ENCODE measurements around the gene MATK.
A peak's percentile ranks its signal among the peaks of the same experiment; 100 is the strongest.

Gene MATK

DNA sequence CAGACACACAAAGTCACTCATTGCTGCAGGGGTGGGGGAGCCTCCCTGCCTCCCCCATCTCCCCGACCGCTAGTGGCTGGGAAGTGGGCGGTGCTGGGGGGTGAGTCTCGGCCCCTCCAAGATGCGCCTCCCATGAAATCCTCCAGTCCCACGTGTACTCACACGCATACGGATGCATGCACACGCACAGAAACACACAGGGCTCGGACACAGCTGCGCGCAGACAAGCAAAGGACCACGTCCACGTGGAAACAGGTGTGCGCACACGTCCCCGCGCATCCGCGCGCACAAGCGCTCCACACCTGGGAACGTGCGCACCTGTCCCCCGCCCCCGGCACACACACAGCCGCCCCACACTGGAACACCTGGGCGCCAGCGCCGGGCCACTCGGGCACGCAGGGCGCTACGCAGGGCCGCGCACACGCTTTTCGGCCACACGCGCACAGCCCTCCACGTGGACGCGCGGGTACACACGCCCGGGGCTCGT is 687 bp downstream of the MATK start:
- DNase-seq = no peak

DNA sequence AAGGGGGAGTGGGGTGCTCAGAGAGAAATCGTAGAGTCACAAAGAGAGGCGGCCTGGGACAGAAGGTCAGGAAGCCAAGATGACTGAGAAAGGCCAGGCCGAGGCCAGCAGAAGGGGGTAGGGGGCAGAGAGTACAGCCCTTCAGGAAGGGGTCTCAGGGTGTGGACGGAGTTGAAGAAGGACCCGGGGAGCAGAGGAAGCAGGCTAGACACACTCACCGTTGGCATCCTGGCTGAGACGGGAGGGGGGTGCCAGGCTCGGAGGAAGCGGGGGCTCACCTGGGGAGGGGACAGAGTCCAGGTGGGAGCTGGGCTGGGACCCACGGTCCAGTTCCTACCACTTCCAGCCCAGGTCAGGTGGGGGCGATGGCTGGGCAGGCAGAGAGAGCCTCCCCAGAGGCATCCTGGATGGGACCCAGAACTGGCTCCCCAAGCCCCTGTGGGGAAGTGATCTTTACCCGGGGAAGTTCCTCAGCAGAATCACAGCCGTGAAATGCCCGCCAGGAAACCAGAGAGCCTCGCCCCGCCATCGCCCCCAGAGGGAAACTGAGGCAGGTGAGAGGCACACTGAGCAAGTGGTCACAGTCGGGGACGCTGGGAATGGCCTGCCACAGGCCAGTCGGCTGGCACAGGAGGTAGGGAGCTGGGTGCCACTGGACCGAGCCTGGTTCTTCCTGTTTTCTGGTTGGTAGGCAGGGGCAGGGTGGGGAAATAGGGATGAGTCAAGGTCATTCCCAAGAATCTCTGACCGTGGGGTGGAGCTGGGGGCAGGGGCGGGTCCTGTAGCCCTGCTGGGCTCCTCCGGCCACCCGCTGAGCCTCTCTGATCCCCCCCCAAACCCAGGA is 1.4 kb downstream of the MATK start:
- DNase-seq = peak; percentile 53

DNA sequence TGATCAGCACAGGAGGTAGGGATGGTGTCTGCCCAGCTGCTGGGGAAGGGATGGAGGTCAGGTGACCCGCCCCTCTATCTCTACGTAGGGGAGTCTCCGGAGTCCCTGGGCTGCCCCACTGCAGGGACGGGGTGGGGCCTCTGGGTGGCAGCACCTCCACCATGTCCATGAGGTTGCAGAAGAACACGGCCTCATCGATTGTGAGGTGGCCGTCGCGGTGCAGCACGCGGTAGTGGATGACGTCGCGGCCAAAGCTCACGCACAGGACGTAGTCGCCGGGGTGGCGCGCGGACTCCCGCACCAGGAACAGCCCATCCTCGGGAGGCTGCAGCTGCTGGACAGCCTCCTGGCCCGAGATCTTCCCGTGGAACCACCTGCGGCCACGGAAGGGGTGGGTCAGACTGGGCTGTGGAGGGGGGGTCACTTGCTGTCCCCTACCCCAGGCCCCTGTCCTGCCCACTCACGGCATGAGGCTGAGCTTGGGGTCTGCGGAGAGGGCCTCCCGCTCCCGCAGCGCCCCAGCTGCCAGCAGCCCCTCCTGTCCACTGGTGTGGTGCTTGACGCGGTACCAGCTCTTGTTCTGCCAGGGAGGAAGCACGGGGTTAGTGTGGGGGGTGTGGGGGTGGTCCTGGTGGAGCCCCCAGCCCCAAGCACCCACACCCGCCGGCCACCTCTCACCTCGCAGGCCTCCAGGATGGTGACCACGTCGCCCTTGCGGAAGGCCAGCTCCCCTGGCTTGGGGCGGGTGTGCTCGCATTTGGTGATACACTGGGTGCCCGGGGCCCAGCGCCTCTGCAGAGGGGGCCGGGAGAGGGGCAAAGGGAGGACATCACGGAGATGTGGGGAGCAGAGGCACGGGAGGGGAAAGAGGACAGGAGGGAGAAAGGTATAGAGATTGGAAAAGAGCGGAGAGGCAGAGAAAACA is 2.3 kb downstream of the MATK start:
- no peak for DNase-seq

DNA sequence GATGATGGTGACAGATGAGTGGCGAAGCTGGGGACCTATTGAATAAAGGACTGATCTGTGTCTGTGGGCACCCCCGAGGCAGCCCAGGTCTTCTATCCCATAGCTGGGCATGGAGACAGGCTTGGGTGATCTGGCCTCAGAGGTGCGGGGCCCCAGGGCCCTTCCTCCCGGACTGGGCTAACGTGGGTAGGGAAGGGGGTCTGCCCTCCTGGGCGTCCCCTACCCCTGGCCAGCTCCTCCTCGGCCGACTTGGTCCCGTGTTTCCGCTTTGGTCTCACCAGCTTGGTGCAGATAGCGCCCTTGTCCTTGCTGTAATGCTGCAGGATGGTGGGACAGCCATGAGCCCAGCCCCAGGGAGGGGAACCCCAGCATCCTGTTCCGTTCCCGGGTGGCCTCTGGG is 3.3 kb downstream of the MATK start:
- DNase-seq = no peak

DNA sequence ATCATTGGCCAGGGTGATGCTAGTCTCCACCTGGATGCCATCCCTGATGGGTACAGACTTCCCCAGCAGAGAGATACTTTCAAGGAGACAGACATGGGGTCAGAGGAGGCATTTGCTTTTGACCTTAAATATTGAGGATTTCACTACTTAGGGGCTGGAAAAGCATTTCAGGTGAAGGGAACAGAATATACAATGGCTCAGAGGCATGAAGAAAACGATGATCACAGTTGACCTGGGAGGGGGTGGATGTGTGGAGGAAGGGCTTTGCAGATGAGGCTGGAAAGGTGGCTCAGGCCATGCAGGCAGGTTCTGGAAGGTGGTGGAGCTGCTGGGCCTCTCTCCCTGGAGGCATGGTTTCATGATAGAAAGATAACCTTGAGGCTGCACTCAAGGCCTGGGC is 3.9 kb downstream of the MATK start:
- DNase-seq = no peak

DNA sequence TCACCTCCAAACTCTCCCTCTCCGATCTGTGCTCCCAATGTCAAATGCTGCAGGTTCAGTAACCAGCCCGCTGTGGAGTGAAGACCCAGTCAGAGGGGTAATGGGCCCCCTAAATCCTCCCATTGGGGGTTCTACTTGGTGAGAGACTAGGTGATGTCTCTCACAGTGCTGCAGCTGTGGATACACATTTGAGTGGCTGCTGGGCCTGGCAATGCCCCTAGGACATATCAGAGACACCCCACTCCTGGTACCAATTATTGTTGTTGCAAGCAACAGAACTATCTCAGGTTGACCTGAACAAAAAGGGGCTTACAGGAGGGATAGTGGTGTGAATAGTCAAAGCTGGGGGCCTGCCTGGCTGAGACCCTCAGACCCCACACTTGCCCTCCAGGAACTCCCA is 4.6 kb downstream of the MATK start:
- no peak for DNase-seq

DNA sequence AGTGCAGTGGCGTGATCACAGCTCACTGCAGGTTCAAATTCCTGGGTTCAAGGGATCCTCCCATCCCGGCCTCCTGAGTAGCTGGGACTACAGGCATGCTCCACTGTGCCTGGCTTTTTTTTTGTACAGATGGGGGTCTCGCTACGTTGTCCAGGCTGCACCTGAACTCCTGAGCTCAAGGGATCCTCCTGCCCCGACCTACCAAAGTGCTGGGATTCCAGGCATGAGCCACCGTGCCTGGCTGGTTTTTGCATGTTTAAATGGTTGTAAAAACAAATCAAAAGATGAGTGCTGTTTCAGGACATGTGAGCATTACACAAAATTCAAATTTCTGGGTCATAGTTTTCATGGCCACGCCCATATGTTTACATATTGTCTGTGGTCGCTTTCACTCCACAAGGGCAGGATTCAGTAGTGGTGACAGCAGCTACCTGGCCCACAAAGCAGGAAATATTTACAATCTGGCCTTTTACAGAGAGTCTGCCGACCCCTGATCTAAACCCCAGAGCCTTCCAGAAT is 5.3 kb downstream of the MATK start:
- DNase-seq = no peak

DNA sequence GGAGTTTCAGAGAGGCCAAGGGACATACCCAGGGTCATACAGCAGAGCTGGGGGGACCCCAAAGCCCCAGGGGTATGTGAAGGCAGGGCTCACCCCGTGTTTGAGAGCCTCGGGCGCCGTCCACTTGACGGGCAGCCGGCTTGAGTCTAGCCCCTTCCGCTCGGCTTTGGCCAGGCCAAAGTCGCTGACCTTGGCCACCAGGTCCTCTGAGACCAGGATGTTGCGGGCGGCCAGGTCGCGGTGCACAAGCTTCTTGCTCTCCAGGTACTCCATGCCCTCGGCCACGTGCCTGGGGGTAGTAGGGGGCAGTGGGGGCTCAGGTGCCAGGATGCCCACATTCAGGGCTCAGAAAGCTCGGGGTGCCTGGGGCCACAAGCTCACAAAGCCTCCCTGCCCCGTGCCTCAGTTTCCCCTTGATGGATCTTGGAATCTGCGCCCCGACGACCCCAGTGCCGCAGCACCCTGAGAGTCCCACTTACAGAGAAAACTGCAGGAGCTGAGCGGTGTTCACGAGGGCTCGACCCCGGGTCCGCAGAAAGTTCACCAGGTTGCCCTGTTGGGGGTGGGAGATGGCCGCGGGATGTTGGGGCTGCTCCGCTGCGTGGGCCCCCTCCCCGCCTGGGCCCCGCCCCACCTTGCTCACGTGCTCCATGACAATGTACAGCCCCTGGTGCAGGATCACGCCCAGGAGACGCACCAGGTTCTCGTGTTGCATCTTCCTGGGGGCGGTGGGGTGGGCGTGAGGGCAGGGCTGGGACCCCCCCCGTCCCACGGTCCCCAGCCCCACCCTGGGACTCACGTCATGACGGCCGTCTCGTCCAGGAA is 7.1 kb downstream of the MATK start:
- no peak for DNase-seq

DNA sequence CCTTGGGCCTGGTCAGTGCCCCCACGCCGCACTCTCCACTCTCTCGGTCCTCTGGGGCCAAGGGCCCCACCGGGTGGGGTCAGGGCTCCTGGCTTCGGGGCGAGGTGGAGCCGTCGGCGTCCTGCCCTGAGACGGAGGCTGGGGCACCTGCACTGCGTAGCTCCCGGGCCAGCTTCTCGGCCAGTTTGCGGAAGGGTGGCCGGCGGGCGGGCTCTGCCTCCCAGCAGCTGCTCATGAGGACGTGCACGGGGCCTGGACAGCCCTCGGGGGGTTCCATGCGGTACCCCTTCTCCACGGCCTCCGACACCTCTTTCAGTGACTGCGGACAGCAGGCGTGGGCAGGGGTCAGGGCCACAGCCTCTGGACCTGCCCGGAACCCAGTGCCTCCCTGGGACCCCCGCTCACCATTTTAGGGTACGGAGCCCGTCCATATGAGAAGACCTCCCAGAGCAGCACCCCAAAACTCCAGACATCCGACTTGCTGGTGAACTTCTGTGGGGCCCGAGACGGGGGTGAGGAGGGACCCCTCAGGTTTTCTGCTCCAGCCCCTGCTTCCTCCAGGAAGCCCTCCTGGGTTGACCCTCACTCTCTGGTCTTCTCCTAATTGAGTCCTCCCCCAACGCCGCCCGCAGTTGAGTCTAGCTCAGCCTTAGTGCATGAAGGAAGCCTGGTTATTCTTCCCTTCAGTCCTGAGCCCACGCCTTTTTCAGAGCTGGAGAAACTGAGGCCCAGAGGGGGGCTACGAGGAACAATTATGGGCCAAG is 7.9 kb downstream of the MATK start:
- no peak for DNase-seq

DNA sequence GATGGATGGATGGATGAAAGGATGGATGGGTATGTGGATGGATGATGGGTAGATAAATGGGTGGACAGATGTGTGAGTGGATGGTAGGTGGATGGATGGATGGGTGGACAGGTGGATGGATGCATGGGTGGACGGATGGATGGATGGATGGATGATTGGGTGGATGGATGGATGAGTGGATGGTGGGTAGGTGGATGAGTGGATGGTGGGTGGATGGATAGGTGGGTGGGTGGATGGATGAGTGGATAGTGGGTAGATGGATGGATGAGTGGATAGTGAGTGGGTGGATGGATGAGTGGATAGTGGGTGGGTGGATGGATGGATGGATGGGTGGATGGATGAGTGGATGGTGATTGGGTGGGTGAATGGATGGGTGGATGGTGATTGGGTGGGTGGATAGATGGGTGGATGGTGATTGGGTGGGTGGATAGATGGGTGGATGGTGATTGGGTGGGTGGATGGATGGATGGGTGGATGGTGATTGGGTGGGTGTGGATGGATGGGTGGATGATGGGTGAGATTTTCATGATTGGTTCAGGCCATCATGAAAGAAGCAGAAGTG is 9.6 kb downstream of the MATK start:
- no peak for DNase-seq

DNA sequence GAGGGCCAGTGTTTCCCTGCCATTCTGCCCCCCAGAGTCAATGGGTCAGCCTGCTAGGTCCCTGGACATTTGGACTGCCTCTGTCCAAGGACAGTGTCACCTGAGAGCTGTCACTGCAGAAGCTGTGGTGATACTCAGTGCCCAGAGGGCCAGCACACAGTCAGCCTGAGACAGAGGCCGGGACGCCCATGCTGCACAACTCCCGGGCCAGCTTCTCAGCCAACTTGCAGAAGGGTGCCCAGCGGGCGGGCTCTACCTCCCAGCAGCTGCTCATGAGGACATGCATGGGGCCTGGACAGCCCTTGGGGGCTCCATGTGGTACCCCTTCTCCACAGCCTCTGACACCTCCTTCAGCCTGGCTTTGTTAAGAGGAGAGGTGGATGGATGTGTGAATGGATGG is 10.3 kb downstream of the MATK start:
- no peak for DNase-seq

DNA sequence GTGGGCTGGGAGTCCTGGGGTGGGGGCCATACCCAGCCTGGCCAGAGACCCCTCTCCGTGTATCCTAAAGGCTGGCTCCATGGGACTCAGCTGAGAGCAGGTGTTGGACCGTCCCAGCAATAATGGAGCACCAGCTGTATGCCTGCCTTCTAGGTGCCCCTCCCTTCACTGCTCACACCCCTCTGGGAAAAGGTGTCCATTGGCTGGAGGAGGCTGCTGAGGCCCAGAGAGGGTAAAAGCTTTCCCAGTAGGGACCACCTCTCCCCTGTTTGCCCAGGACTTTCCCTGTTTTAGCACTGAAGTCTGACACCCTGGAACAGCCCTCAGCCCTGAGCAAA is 10.8 kb downstream of the MATK start:
- no peak for DNase-seq

DNA sequence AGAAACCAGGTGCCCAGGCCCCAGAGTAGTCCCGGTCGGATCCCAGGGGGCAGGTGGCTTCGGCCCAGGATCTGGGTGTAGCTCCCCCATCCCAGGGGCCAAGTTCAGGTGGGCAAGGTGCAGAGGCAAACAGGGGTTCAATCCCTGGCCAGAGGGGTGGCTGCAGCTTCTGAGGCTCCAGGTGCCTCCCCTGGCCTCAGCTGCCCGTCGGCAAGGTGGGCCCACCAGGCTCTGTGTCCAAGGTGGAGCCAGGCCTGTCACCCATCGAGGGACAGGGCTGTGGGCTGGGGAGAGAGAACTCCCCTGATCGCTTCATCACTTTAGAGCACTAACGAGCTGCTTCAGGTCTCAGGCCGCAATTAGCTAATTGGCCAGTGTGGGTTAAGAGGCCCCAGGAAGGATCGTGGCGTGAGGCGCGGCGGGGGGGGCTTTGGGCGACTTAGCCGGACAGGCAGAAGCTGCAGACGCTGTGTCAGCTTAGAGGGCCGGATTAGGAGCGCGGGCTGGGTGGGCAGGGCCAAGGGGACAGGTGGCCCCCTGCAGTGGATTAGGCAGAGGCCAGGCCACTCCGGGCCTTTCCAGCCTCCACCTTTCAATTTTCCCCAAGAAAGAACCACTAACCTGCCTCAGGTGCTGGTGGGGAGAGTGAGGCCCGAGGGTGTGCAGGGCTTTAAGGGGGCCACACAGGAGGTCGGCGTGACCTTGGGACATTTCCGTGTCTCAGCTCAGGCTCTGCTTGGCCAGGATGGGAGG is 11.4 kb downstream of the MATK start:
- peak; percentile 26 for DNase-seq

DNA sequence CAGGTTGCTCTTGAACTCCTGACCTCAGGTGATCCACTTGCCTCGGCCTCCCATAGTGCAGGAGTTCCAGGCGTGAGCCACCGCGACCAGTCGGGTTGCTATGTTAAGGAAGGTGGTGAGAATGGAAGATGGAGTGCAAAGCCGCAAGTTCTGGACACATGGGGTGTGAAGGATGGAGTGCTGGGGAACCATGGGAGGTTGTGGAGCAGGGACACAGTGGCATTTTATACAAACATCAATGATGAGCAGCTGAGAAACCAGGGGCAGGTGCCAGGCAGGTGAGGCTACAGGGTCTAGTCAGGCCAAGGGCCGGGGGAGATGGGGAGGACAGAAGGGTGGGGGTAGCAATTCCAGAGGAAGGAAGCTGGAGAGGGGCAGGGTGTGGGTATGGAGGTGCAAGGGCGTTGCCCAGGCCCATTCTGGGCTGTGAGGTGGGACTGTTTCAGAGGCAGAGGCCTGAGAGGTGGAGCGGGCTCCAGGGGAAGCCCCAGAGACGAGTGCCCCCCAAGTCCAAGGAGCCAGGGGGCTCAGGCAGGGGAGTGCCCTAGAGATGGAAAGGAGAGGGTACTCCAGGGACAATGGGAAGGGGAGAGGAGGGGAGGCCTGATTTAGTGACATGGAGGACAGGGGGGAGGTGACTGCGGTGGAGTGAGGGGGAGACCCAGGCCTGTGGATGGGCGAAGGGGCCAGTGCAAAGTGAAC is 12.2 kb downstream of the MATK start:
- DNase-seq = no peak

DNA sequence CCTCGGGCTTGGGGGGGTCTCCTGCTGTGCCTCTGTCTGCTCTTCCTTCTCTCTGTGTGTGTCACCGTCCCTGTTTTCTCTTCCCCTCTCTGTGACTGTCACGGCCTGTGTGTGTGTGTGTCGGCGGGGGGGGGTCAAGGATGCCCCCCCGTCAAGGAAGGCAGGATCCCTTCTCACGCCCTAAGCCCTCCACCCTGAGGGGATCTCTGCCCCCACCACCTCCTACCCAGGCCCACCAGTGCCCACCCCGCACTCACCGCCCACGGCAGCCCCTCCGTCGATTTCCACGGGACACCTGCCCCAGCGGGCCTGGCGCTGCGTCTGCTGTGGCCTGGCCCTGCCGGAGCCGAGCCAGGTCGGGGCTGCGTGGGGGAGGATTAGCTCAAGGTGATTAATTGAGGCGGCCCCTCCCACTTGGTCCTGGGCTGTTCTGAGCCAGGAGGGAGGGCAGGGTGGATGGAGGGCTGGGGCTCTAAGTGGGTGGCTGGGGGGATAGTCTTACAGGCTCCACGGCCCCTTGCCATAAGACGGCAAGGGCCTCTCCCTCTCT is 14.2 kb downstream of the MATK start, which contains the start of gene RAX2:
Gene RAX2 (minus strand): TSS at position 323 of the 550 bp plus-strand sequence. CDS start 486 bp downstream, outside the sequence.
- DNase-seq = no peak

DNA sequence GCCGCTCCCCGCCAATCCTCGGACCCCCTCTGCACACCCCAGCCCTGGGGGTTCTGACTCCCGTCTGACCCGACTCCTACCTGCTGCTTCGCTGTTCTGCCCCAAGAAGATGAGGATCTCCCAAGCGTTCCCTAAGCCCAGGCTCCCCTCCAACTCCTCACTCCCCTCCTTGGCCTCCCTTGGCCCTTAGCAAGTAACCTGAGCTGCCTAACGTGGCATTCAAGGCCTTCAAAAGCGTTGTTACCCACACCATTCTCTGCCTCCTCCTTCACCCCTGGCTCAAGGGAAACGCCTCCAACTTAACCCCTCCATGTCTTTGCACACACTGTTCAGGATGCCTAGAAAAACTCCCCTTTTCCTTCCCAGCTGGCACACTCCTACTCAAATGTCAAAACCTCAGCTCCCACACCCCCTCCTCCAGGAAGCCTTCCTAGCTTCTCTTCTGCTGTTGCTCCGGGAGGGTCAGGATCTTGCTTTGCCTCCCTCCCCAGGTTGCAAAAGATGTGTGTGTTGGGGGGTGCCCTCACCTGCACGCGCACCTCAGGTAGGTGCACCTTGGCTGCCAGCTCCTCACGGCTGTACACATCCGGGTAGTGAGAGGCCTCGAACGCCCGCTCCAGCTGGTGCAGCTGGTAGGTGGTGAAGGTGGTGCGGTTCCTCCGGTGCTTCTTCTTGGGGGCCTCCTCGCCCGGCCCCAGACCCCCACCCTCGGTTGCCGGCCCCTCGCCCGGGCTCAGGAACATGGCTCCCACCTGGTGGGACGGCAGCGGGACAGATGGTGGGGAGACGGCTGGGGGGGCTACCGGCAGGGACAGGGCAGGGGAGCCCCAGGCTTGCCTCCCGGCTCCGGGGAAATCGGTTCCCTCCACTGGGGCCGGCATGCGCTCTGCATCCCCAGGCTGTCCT is 14.9 kb downstream of the MATK start:
- DNase-seq = no peak

DNA sequence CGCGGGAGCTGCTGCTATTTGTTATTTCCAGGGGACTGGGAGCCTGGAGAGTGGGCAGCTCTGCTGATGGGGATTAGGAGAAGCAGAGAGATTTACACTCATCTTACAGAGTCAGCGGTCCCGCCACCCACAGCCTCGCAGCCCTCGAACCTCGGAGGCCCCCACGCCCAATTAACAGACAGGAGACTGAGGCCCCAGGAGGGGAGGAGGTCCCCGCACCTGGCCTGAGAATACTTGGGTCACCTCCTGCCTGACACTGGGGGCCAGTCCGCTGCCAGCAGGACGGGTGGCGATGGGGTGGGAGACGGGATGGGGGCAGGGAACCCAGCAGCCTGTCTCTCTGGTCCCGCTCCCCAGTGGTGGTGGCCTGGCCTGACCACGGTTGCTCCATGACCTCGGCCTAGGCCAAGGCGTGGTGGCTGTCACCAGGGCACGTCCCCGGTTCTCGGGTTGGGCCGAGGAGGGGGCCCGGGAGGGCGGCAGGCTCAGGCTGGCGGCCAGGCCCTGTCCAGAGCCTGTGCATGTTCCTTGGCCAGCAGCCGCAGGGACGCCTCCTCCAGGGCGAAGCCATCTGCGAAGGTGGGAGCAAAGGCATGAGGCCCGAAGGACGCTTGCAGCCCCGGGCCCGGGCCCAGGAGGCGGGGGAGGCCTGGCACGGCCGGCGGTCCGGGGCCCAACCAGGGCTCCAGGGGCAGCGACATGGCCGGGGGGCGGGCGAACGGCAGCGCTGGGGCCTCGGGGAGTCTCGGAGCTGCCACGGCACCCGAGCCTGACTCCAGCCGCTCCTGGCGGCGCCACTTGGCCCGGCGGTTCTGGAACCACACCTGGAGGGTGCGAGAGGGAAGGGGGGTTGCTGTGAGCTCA is 15.8 kb downstream of the MATK start:
- no peak for DNase-seq

DNA sequence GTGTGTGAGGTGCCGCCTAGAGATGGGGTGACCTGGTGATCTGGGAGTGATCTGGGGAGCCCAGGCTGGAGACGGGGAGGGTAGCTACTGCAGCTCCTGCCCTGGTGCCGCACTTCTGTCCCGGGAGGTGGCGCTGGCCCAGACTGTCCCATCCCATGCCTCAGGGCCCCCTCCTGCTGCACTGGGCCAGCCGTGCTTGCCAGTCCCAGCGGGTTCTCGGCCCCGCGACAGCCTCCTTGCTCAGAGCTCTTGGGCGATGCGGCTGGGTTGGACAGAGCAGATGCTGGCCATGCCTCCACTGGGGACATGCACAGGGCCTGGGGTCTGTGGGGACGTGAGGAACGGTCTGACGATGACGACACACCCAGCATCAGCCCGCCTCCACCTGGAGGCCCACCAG is 16.7 kb downstream of the MATK start:
- no peak for DNase-seq
